HepG2 (cell line): ENCODE results near the gene CSTF2. TPM values are rescaled to one million over a fixed set of nuclear protein-coding genes. Genes with fewer than 3 reads are reported as not detected.

ENCODE experiments used
- BRCA1 ChIP-seq: sonication (generic); formaldehyde crosslinking; IDR thresholded peaks from 2 replicates; pipeline ENCODE4 v1.4.0; 2020; ENCODE audit warnings: missing genetic modification reagents
- FLYWCH1 ChIP-seq: sonication (generic); formaldehyde crosslinking; IDR thresholded peaks from 2 replicates; pipeline ENCODE4 v1.8.1; 2023; ENCODE audit warnings: mild to moderate bottlenecking, missing genetic modification reagents
- HNRNPL ChIP-seq: fragments of 200-400 bp; formaldehyde crosslinking; IDR thresholded peaks from 2 replicates; pipeline ENCODE4 v1.6.1; 2017; ENCODE audit warnings: mild to moderate bottlenecking, low read depth, low read length
- IKZF5 ChIP-seq: IDR thresholded peaks from 2 replicates; pipeline ENCODE4 v1.6.1; 2018; ENCODE audit warnings: missing genetic modification reagents, mild to moderate bottlenecking, missing compliant biosample characterization
- NR2C2 ChIP-seq: sonication (generic); formaldehyde crosslinking; IDR thresholded peaks from 2 replicates; pipeline ENCODE4 v1.4.0; 2020; ENCODE audit warnings: missing genetic modification reagents, mild to moderate bottlenecking, moderate library complexity, borderline replicate concordance
- RNF219 ChIP-seq: sonication (generic); formaldehyde crosslinking; IDR thresholded peaks from 2 replicates; pipeline ENCODE4 v1.5.0; 2020; ENCODE audit warnings: mild to moderate bottlenecking, missing genetic modification reagents
- SALL1 ChIP-seq: sonication (generic); formaldehyde crosslinking; IDR thresholded peaks from 2 replicates; pipeline ENCODE4 v1.8.0; 2022; ENCODE audit warnings: mild to moderate bottlenecking, missing genetic modification reagents
- STAT6 ChIP-seq: sonication (generic); formaldehyde crosslinking; IDR thresholded peaks from 2 replicates; pipeline ENCODE4 v1.4.0; 2020; ENCODE audit warnings: missing genetic modification reagents, mild to moderate bottlenecking, borderline replicate concordance
- ZBTB1 ChIP-seq: sonication (generic); formaldehyde crosslinking; IDR thresholded peaks from 2 replicates; pipeline ENCODE4 v1.4.0; 2020; ENCODE audit warnings: missing genetic modification reagents, borderline replicate concordance
- ZFP82 ChIP-seq: sonication (generic); formaldehyde crosslinking; IDR thresholded peaks from 2 replicates; pipeline ENCODE4 v1.5.1; 2020; ENCODE audit warnings: mild to moderate bottlenecking, missing genetic modification reagents, borderline replicate concordance
- ZKSCAN1 ChIP-seq: fragments of 150-350 bp; IDR thresholded peaks from 2 replicates; pipeline ENCODE4 v1.6.1; 2014; ENCODE audit warnings: low read length
- ZNF124 ChIP-seq: sonication (generic); formaldehyde crosslinking; IDR thresholded peaks from 2 replicates; pipeline ENCODE4 v1.4.0; 2020; ENCODE audit warnings: missing genetic modification reagents
- ZNF207 ChIP-seq: fragments of 450-650 bp; IDR thresholded peaks from 2 replicates; pipeline ENCODE4 v1.6.1; 2016; ENCODE audit warnings: antibody characterized with exemption, borderline replicate concordance
- ZNF230 ChIP-seq: sonication (generic); formaldehyde crosslinking; IDR thresholded peaks from 2 replicates; pipeline ENCODE4 v1.4.0; 2020; ENCODE audit warnings: mild to moderate bottlenecking, missing genetic modification reagents
- ZNF296 ChIP-seq: sonication (generic); formaldehyde crosslinking; conservative IDR thresholded peaks from 2 replicates; pipeline ENCODE4 v1.5.0; 2020; ENCODE audit warnings: mild to moderate bottlenecking, missing genetic modification reagents
- ZNF335 ChIP-seq: sonication (generic); formaldehyde crosslinking; IDR thresholded peaks from 2 replicates; pipeline ENCODE4 v1.4.0; 2020; ENCODE audit warnings: missing genetic modification reagents
- ZNF33B ChIP-seq: sonication (generic); formaldehyde crosslinking; IDR thresholded peaks from 2 replicates; pipeline ENCODE4 v1.5.1; 2020; ENCODE audit warnings: mild to moderate bottlenecking, missing genetic modification reagents
- ZNF350 ChIP-seq: sonication (generic); formaldehyde crosslinking; IDR thresholded peaks from 2 replicates; pipeline ENCODE4 v1.4.0; 2020; ENCODE audit warnings: mild to moderate bottlenecking, low read depth, missing genetic modification reagents, borderline replicate concordance
- ZNF432 ChIP-seq: sonication (generic); formaldehyde crosslinking; IDR thresholded peaks from 2 replicates; pipeline ENCODE4 v1.5.0; 2020; ENCODE audit warnings: missing genetic modification reagents, mild to moderate bottlenecking, borderline replicate concordance
- ZNF441 ChIP-seq: sonication (generic); formaldehyde crosslinking; IDR thresholded peaks from 2 replicates; pipeline ENCODE4 v1.7.0; 2021; ENCODE audit warnings: missing genetic modification reagents, borderline replicate concordance
- ZNF496 ChIP-seq: sonication (generic); formaldehyde crosslinking; IDR thresholded peaks from 2 replicates; pipeline ENCODE4 v1.8.1; 2023; ENCODE audit warnings: mild to moderate bottlenecking, moderate library complexity, missing genetic modification reagents; ENCODE audit not compliant: insufficient replicate concordance
- ZNF580 ChIP-seq: IDR thresholded peaks from 2 replicates; pipeline ENCODE4 v1.6.1; 2016; ENCODE audit warnings: low read depth, borderline replicate concordance
- ZNF777 ChIP-seq: sonication (generic); formaldehyde crosslinking; IDR thresholded peaks from 2 replicates; pipeline ENCODE4 v1.4.0; 2020; ENCODE audit warnings: missing genetic modification reagents
- ZNF780A ChIP-seq: sonication (generic); formaldehyde crosslinking; IDR thresholded peaks from 2 replicates; pipeline ENCODE4 v1.8.0; 2022; ENCODE audit warnings: mild to moderate bottlenecking, missing genetic modification reagents, moderate library complexity
- ZNF883 ChIP-seq: sonication (generic); formaldehyde crosslinking; IDR thresholded peaks from 2 replicates; pipeline ENCODE4 v1.5.1; 2020; ENCODE audit warnings: mild to moderate bottlenecking, missing genetic modification reagents; ENCODE audit errors: not compliant biosample characterization
- polyA plus RNA-seq, 8 experiments: library from polyadenylated mRNA; depleted of rRNA in 3 of 8; stranded (reverse) in 7 of 8; unstranded in 1 of 8; fragments of >200 nt; fragmentation: Illumina TruSeq in 4 of 8; extraction: Trizol in 4 of 8; gene quantifications; 2 replicates each; pipeline versions ENCODE4 v1.2.1 to v1.2.3, GENCODE V29; 2011 to 2016; ENCODE audit warnings: low read depth in 4 of 8, missing spikeins in 1 of 8, mixed read lengths in 1 of 8; ENCODE audit not compliant: insufficient read depth in 1 of 8
- total RNA-seq, 5 experiments: library from RNA; depleted of rRNA; stranded (reverse); fragments of >200 nt; fragmentation: Illumina TruSeq; extraction: Trizol; gene quantifications; 2 replicates each; pipeline ENCODE4 v1.2.3, GENCODE V29; 2016; ENCODE audit warnings: low read depth in 1 of 5

Gene CSTF2
- total and polyA plus RNA-seq, 2 of the 13 experiments (the other 11 are each of a cell fraction or from before 2014, with no cell fraction given) = 19.7 to 26.7 TPM

- TF ChIP-seq IKZF5 (CRISPR knock-in tag) (no peak), ZFP82 (no peak), ZNF496 (CRISPR knock-in tag) (no peak), FLYWCH1 (CRISPR knock-in tag) (no peak), NR2C2 (CRISPR knock-in tag) (no peak), SALL1 (peak; percentile 11; the same call in 1 of the 2 replicates), ZBTB1 (CRISPR knock-in tag) (no peak), BRCA1 (CRISPR knock-in tag) (no peak), ZNF441 (CRISPR knock-in tag) (no peak), ZNF883 (CRISPR knock-in tag) (no peak), ZNF350 (CRISPR knock-in tag) (no peak), ZNF124 (CRISPR knock-in tag) (no peak), ZNF777 (CRISPR knock-in tag) (0 out of 2 replicates have a peak, but pooled peaks have one; percentile 40), RNF219 (CRISPR knock-in tag) (no peak), ZNF335 (CRISPR knock-in tag) (no peak), ZNF207 (no peak), ZKSCAN1 (no peak), ZNF580 (no peak), HNRNPL (no peak), STAT6 (CRISPR knock-in tag) (no peak), ZNF33B (CRISPR knock-in tag) (no peak), ZNF230 (CRISPR knock-in tag) (no peak), ZNF432 (CRISPR knock-in tag) (no peak), ZNF296 (CRISPR knock-in tag) (no peak), ZNF780A (CRISPR knock-in tag) (no peak; the same call in 1 of the 2 replicates)
Observed at GRCh38 chrX:100819837-100820666, at the start of gene CSTF2 (continued).
